ENCODE measurements around the gene RCAN2.

- no peak for TF ChIP-seq CTCF (IDR thresholded peaks at IDR 0.05)
- no peak for TF ChIP-seq POLR2A (IDR thresholded peaks at IDR 0.05)
- TF ChIP-seq EP300 (IDR thresholded peaks at IDR 0.05), result no peak
Observed at GRCh38 chr6:46454691-46455090, 36.6 kb downstream of the RCAN2 start.

All from ovary (tissue), 3 donors.